Adrenal gland (tissue), 12 donors: ENCODE data around the gene SLC16A11. TPM values are rescaled to one million over a fixed set of nuclear protein-coding genes. Genes with fewer than 3 reads are reported as not detected.

ENCODE experiments used
- DNase-seq, 7 donors: peaks; one replicate each; pipeline ENCODE4 v3.0.0-alpha.2; 2019 to 2020
- H3K27ac ChIP-seq, 5 donors: fragments of 200-600 bp; sonication (generic) in 4 of 5; 1 replicate in 3 of 5; 2 replicates in 2 of 5; pipeline versions ENCODE4 v1.5.1 to v1.8.0; 2016 to 2020; ENCODE audit warnings: mild to moderate bottlenecking in 1 of 5
- H3K27me3 ChIP-seq: fragments of 200-600 bp; 2 replicates; pipeline ENCODE4 v1.8.0; 2021
- H3K36me3 ChIP-seq, 2 donors: fragments of 200-600 bp; replicated peaks in 1 of 2; 1 replicate in 1 of 2; 2 replicates in 1 of 2; pipeline versions ENCODE4 v1.5.1 to v1.8.0; 2018 to 2022
- H3K4me1 ChIP-seq, 2 donors: fragments of 200-600 bp; replicated peaks in 1 of 2; 1 replicate in 1 of 2; 2 replicates in 1 of 2; pipeline versions ENCODE4 v1.5.1 to v1.8.0; 2018 to 2021
- H3K4me3 ChIP-seq, 4 donors: fragments of 200-600 bp; sonication (generic) in 3 of 4; one replicate each; pipeline ENCODE4 v1.5.1; 2016 to 2018
- H3K9me3 ChIP-seq, 3 donors: fragments of 200-600 bp; sonication (generic) in 1 of 3; replicated peaks in 1 of 3; 1 replicate in 2 of 3; 2 replicates in 1 of 3; pipeline versions ENCODE4 v1.5.1 to v1.8.0; 2016 to 2021
- POLR2A ChIP-seq, 2 donors: fragments of 450-650 bp; IDR thresholded peaks; one replicate each; pipeline ENCODE4 v1.6.1; 2017; ENCODE audit warnings: antibody characterized with exemption in 2 of 2, mild to moderate bottlenecking in 2 of 2, moderate library complexity in 1 of 2
- WGBS, 4 donors: extraction: QIAGEN DNeasy Blood & Tissue Kit in 2 of 4; methylation state at CpG; one replicate each; pipeline versions ENCODE4 v1.1.5 to v1.1.7; 2013 to 2017; 5-methylcytosine and 5-hydroxymethylcytosine counted together
- intact Hi-C, 2 donors: fragments of 100-400 bp; cut with DNase I; formaldehyde crosslinking; loops; one replicate each; pipeline versions ENCODE4 v1.14.1 to v1.15.0; 2022 to 2023
- polyA plus RNA-seq, 3 donors: library from polyadenylated mRNA; stranded (reverse); fragments of 200-250 nt in 2 of 3; fragments of 350-450 nt in 1 of 3; fragmentation: Illumina TruSeq in 1 of 3; extraction: RNeasy Lipid Tissue Mini Kit (QIAGEN cat#74804) in 1 of 3; gene quantifications; one replicate each; pipeline ENCODE4 v1.2.3, GENCODE V29; 2013 to 2014
- total RNA-seq, 9 donors: library from RNA; depleted of rRNA in 4 of 9; stranded (reverse); fragments of >200 nt in 4 of 9; fragments of 120-200 nt in 1 of 9; fragmentation: NEBNext Ultra II Directional in 1 of 9; extraction: Animal tissue kit (Norgen Biotek cat#: 25700) in 1 of 9; gene quantifications; one replicate each; pipeline versions ENCODE4 v1.1.0 to v1.2.4, GENCODE V29; 2013 to 2023
- TF ChIP-seq, protein P1 (sequence below), 6 experiments: fragments of 450-650 bp in 4 of 6; fragments of 200-600 bp in 2 of 6; sonication (generic) in 1 of 6; IDR thresholded peaks; 1 replicate in 5 of 6; 2 replicates in 1 of 6; pipeline versions ENCODE4 v1.5.1 to v1.8.0; 2016 to 2021; ENCODE audit warnings: antibody characterized with exemption in 6 of 6, mild to moderate bottlenecking in 2 of 6, moderate library complexity in 1 of 6
- donor health status: healthy with polysubstance abuse.
- donor health status: Bipolar disorder and iron deficiency.
- donor health status: DM: yes; HTN: yes; CAD: no.
- donor health status: DM: no; HTN: no; CAD: no.
- donor health status: DM: no; HTN: no; CAD: no.
- donor health status: DM: yes; HTN: yes; CAD: no.

Gene SLC16A11
- total and polyA plus RNA-seq, 12 donors: 0.18 to 3.0 (median 0.69) TPM; not detected in 3

DNA sequence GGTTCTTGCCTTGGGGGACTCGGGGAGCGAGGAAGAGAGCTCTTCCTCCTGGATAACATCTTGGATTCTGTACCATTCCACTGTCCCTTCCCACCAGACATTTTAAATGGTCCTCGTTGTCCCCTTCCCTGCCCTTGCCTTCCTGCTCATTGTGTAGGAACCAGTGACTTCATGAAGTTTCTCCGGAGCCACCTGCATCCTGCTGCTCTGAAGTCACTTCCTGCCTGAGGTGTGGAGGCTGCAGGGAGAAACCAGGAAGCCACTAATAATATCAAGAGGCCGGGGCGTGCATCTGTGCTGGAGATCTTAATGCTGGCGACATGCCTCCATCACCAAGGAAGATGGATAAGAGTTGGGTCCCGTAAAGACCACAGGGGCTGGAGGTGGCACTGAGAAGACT, 14.2 kb downstream of the SLC16A11 start:
- Histone ChIP-seq H3K27ac (peak overlapping the region in 1 of 5 donors; percentile 54), H3K4me3 (no peak overlapping the region), H3K4me1 (no peaks in the 10 kb centered on the region), H3K9me3 (no peaks in the 10 kb centered on the region), H3K27me3 (no peaks in the 10 kb centered on the region), H3K36me3 (no peaks in the 10 kb centered on the region)
- TF ChIP-seq, protein P1, sequence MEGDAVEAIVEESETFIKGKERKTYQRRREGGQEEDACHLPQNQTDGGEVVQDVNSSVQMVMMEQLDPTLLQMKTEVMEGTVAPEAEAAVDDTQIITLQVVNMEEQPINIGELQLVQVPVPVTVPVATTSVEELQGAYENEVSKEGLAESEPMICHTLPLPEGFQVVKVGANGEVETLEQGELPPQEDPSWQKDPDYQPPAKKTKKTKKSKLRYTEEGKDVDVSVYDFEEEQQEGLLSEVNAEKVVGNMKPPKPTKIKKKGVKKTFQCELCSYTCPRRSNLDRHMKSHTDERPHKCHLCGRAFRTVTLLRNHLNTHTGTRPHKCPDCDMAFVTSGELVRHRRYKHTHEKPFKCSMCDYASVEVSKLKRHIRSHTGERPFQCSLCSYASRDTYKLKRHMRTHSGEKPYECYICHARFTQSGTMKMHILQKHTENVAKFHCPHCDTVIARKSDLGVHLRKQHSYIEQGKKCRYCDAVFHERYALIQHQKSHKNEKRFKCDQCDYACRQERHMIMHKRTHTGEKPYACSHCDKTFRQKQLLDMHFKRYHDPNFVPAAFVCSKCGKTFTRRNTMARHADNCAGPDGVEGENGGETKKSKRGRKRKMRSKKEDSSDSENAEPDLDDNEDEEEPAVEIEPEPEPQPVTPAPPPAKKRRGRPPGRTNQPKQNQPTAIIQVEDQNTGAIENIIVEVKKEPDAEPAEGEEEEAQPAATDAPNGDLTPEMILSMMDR (IDR thresholded peaks at IDR 0.05): no peak
- no peak for TF ChIP-seq POLR2A (IDR thresholded peaks at IDR 0.05)
- peak in 1 of 7 donors; percentile 24 for DNase-seq
- 63 to 78% (median 73%) methylated on average over 8 of the region's 8 CpGs for WGBS, 4 donors
- intact Hi-C loops: no loop called here

DNA sequence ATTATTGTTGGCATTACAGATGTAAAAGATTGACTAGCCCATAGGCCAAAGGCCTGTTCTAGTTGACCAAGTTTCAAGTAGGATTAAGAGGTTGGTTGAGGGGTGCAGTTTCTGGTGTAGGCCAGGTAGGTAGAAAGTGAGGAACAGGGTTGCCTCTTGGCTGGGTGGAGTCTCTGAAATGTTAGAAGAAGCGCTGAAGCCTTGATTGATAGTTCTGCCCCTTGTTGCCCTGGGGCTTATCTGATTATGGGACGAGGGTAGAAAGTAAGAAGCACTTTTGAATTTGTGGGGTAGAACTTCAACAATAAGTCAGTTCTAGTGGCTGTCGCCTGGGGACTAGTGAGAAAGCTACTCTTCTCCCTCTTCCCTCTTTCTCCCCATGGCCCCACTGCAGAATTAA, 14.8 kb downstream of the SLC16A11 start:
- H3K27ac ChIP-seq: peak overlapping the region in 1 of 5 donors; percentile 22
- DNase-seq: no peak
- TF ChIP-seq POLR2A (IDR thresholded peaks at IDR 0.05): no peak
- TF ChIP-seq, protein P1 (IDR thresholded peaks at IDR 0.05): no peak
- WGBS, 4 donors: 75 to 90% (median 81%) methylated on average over 3 of the region's 3 CpGs
- H3K9me3 ChIP-seq: no peaks in the 10 kb centered on the region
- no peaks in the 10 kb centered on the region for H3K27me3 ChIP-seq
- H3K4me1 ChIP-seq: no peaks in the 10 kb centered on the region
- no peaks in the 10 kb centered on the region for H3K36me3 ChIP-seq
- intact Hi-C loops: no loop called here
- H3K4me3 ChIP-seq: no peak overlapping the region

DNA sequence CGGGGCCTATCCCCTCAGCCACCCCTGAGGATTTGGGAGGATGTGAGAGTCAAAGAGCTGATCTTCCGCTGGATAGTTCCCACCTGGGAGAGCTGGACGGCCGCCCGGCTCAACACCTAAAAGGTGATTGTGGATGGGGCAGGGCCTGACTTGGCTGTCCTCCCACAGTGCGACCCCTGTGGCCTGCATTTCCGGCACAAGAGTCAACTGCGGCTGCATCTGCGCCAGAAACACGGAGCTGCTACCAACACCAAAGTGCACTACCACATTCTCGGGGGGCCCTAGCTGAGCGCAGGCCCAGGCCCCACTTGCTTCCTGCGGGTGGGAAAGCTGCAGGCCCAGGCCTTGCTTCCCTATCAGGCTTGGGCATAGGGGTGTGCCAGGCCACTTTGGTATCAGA, 16.6 kb downstream of the SLC16A11 start:
- no peaks in the 10 kb centered on the region for H3K27me3 ChIP-seq
- H3K27ac ChIP-seq: no peak overlapping the region
- peaks cover 0 to 3% of the 10 kb centered on the region in 2 donors for H3K4me1 ChIP-seq
- no peak for DNase-seq
- no peaks in the 10 kb centered on the region for H3K9me3 ChIP-seq
- intact Hi-C loops: no loop called here
- no peak overlapping the region for H3K4me3 ChIP-seq
- 78 to 86% (median 81%) methylated on average over 9 to 13 of the region's 13 CpGs for WGBS, 4 donors
- TF ChIP-seq POLR2A (IDR thresholded peaks at IDR 0.05): no peak
- TF ChIP-seq, protein P1 (IDR thresholded peaks at IDR 0.05): no peak
- no peaks in the 10 kb centered on the region for H3K36me3 ChIP-seq

DNA sequence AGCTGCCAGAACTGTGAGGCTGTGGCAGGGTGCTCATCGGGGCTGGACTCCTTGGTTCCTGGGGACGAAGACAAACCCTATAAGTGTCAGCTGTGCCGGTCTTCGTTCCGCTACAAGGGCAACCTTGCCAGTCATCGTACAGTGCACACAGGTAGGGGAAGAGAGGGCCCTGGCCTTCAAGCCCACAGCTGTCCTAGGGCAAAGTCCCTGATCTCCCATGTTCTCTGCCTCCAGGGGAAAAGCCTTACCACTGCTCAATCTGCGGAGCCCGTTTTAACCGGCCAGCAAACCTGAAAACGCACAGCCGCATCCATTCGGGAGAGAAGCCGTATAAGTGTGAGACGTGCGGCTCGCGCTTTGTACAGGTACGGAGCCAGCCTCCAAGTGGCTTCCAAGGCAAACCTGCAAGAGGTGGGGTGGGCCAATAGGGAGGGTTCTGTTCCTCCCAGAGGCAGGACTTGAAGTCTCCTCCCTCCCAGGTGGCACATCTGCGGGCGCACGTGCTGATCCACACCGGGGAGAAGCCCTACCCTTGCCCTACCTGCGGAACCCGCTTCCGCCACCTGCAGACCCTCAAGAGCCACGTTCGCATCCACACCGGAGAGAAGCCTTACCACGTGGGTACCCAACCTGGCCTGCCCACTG, 17.3 kb downstream of the SLC16A11 start:
- no peaks in the 10 kb centered on the region for H3K9me3 ChIP-seq
- H3K27me3 ChIP-seq: no peaks in the 10 kb centered on the region
- H3K4me1 ChIP-seq: peaks cover 0 to 10% of the 10 kb centered on the region in 2 donors
- TF ChIP-seq, protein P1 (IDR thresholded peaks at IDR 0.05): no peak
- no peak for TF ChIP-seq POLR2A (IDR thresholded peaks at IDR 0.05)
- no peak overlapping the region for H3K27ac ChIP-seq
- 87 to 90% (median 88%) methylated on average over 18 to 29 of the region's 29 CpGs for WGBS, 4 donors
- intact Hi-C loops: no loop called here
- H3K4me3 ChIP-seq: no peak overlapping the region
- no peaks in the 10 kb centered on the region for H3K36me3 ChIP-seq
- DNase-seq: no peak
